K562 (cell line): ENCODE results near the gene MBD6. TPM values are rescaled to one million over a fixed set of nuclear protein-coding genes. Genes with fewer than 3 reads are reported as not detected.
A peak's percentile ranks its signal among the peaks of the same experiment; 100 is the strongest.

Source experiments
- BCLAF1 ChIP-seq, 2 experiments: fragments of 450-650 bp in 1 of 2; IDR thresholded peaks; 2 replicates each; pipeline ENCODE4 v1.6.1; 2011 to 2017; ENCODE audit warnings: low read depth in 2 of 2, antibody characterized with exemption in 1 of 2, borderline replicate concordance in 1 of 2, low read length in 1 of 2, mild to moderate bottlenecking in 1 of 2, mixed read lengths in 1 of 2; ENCODE audit not compliant: control insufficient read depth in 1 of 2
- CXXC5 ChIP-seq: fragments of 250-450 bp; sonication (Bioruptor Pico); IDR thresholded peaks from 2 replicates; pipeline ENCODE4 v1.8.0; 2022; ENCODE audit warnings: inconsistent platforms, mild to moderate bottlenecking, moderate library complexity
- DPF2 ChIP-seq: fragments of 450-650 bp; IDR thresholded peaks from 2 replicates; pipeline ENCODE4 v1.6.1; 2016
- FUS ChIP-seq: fragments of 200-400 bp; formaldehyde crosslinking; optimal IDR thresholded peaks from 2 replicates; pipeline ENCODE3; 2017; ENCODE audit warnings: low read depth, low read length
- HOXB6 ChIP-seq: fragments of 250-450 bp; sonication (Bioruptor Pico); IDR thresholded peaks from 2 replicates; pipeline ENCODE4 v1.5.1; 2022; ENCODE audit warnings: mild to moderate bottlenecking, borderline replicate concordance
- MED1 ChIP-seq: sonication (generic); formaldehyde crosslinking; IDR thresholded peaks from 2 replicates; pipeline ENCODE4 v1.8.1; 2023; ENCODE audit warnings: missing genetic modification reagents, borderline replicate concordance
- NCOR1 ChIP-seq: fragments of 450-650 bp; IDR thresholded peaks from 2 replicates; pipeline ENCODE4 v1.6.1; 2016; ENCODE audit warnings: mild to moderate bottlenecking, moderate library complexity
- NR2F6 ChIP-seq: fragments of 450-650 bp; formaldehyde crosslinking; IDR thresholded peaks from 2 replicates; pipeline ENCODE4 v1.4.0; 2020; ENCODE audit warnings: mild to moderate bottlenecking
- PHB2 ChIP-seq: fragments of 450-650 bp; IDR thresholded peaks from 2 replicates; pipeline ENCODE4 v1.6.1; 2017; ENCODE audit warnings: low read depth
- RNF219 ChIP-seq: fragments of 250-450 bp; sonication (Bioruptor Pico); IDR thresholded peaks from 2 replicates; pipeline ENCODE4 v1.5.0; 2022; ENCODE audit warnings: mild to moderate bottlenecking
- SIX5 ChIP-seq, 2 experiments: IDR thresholded peaks; 2 replicates each; pipeline ENCODE4 v1.6.1; 2011; ENCODE audit warnings: low read length in 2 of 2, borderline replicate concordance in 1 of 2, low read depth in 1 of 2, mild to moderate bottlenecking in 1 of 2, moderate library complexity in 1 of 2; ENCODE audit not compliant: insufficient read depth in 1 of 2
- ZMIZ1 ChIP-seq, 2 experiments: fragments of 150-350 bp in 1 of 2; IDR thresholded peaks; 2 replicates each; pipeline ENCODE4 v1.6.1; 2012 to 2016; ENCODE audit warnings: low read depth in 2 of 2, low read length in 2 of 2, mild to moderate bottlenecking in 1 of 2, moderate library complexity in 1 of 2
- polyA plus RNA-seq, 8 experiments: library from polyadenylated mRNA; depleted of rRNA in 4 of 8; stranded (reverse) in 5 of 8; unstranded in 3 of 8; fragments of >200 nt; fragmentation: Nextera tagmentation in 2 of 8; fragmentation: Illumina TruSeq in 1 of 8; extraction: Ambion mirVana in 2 of 8; extraction: Trizol in 1 of 8; gene quantifications; 2 replicates each; pipeline versions ENCODE4 v1.2.1 to v1.2.3, GENCODE V29; 2011 to 2014; ENCODE audit warnings: inconsistent platforms in 1 of 8, missing spikeins in 1 of 8
- total RNA-seq, 7 experiments: library from RNA; depleted of rRNA in 6 of 7; stranded (reverse); fragments of >200 nt in 6 of 7; fragmentation: Illumina TruSeq in 2 of 7; extraction: Trizol in 2 of 7; gene quantifications; 2 replicates each; pipeline versions ENCODE4 v1.2.1 to v1.2.3, GENCODE V29; 2011 to 2021; ENCODE audit warnings: low replicate concordance in 1 of 7
- TF ChIP-seq, protein P1 (sequence below): fragments of 450-650 bp; IDR thresholded peaks from 2 replicates; pipeline ENCODE4 v1.6.1; 2016; ENCODE audit warnings: mild to moderate bottlenecking
- TF ChIP-seq, protein P2 (sequence below): fragments of 450-650 bp; IDR thresholded peaks from 2 replicates; pipeline ENCODE4 v1.6.1; 2016; ENCODE audit warnings: missing biosample characterization, missing genetic modification characterization

MBD6 gene
- total and polyA plus RNA-seq, 9 of the 15 experiments (the other 6 are each of a cell fraction or from before 2014, with no cell fraction given): 2.0 to 54.8 (median 3.8) TPM

DNA sequence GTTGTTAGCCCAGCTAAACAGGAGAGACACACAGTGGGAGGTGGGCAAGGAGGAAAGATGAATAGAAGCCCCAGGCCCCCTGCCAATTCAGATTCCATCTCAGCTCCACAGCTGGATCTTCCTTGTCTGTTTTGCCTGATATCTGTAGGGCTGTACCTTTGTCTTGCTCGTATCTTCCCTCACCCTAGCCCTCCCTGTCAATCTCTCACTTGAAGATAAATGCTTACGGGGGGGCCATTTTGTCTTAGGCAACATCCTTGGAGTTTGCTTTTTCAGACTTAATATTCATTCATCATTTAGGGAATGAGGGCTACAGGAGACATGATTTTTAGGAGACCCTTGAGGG lies 29.7 kb downstream of the MBD6 start (continued):
- TF ChIP-seq, protein P1, sequence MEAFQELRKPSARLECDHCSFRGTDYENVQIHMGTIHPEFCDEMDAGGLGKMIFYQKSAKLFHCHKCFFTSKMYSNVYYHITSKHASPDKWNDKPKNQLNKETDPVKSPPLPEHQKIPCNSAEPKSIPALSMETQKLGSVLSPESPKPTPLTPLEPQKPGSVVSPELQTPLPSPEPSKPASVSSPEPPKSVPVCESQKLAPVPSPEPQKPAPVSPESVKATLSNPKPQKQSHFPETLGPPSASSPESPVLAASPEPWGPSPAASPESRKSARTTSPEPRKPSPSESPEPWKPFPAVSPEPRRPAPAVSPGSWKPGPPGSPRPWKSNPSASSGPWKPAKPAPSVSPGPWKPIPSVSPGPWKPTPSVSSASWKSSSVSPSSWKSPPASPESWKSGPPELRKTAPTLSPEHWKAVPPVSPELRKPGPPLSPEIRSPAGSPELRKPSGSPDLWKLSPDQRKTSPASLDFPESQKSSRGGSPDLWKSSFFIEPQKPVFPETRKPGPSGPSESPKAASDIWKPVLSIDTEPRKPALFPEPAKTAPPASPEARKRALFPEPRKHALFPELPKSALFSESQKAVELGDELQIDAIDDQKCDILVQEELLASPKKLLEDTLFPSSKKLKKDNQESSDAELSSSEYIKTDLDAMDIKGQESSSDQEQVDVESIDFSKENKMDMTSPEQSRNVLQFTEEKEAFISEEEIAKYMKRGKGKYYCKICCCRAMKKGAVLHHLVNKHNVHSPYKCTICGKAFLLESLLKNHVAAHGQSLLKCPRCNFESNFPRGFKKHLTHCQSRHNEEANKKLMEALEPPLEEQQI: peak; percentile 69; the same call in 1 of the 2 replicates
- no peak for TF ChIP-seq NR2F6
- TF ChIP-seq HOXB6: peak; percentile 58; the same call in 1 of the 2 replicates
- no peak for TF ChIP-seq SIX5 (IDR thresholded peaks at IDR 0.05; ENCODE audit: borderline replicate concordance in 1 of 2, insufficient read depth in 1 of 2, low read depth in 1 of 2, low read length in 2 of 2)
- peak in 1 of 2 experiments; percentile 80; a peak in 2 of 4 replicates for TF ChIP-seq ZMIZ1 (IDR thresholded peaks at IDR 0.05; ENCODE audit: low read depth in 2 of 2, low read length in 2 of 2)
- TF ChIP-seq RNF219 (CRISPR knock-in tag): no peak
- TF ChIP-seq DPF2: peak; percentile 92
- TF ChIP-seq CXXC5 (CRISPR knock-in tag): peak; percentile 57
- TF ChIP-seq MED1 (CRISPR knock-in tag): no peak
- TF ChIP-seq, protein P2, sequence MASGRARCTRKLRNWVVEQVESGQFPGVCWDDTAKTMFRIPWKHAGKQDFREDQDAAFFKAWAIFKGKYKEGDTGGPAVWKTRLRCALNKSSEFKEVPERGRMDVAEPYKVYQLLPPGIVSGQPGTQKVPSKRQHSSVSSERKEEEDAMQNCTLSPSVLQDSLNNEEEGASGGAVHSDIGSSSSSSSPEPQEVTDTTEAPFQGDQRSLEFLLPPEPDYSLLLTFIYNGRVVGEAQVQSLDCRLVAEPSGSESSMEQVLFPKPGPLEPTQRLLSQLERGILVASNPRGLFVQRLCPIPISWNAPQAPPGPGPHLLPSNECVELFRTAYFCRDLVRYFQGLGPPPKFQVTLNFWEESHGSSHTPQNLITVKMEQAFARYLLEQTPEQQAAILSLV (tag): 0 out of 2 replicates have a peak, but pooled peaks have one; percentile 4
- TF ChIP-seq NCOR1: peak; percentile 94
- no peak for TF ChIP-seq FUS
- TF ChIP-seq PHB2: peak; percentile 70; the same call in 1 of the 2 replicates
- TF ChIP-seq BCLAF1 (IDR thresholded peaks at IDR 0.05; ENCODE audit: borderline replicate concordance in 1 of 2, control insufficient read depth in 1 of 2, low read depth in 2 of 2, low read length in 1 of 2): no peak
